T-helper 22 cell (primary cell): ENCODE measurements around the gene MMD2.
"Not testable (repeated sequence)": the region's sequence is repeated elsewhere in the genome, so short reads cannot be mapped to it uniquely, and the experiment has no call there.

Source experiments
- DNase-seq: peaks from one replicate; pipeline ENCODE4 v3.0.0-alpha.2; 2020; ENCODE audit warnings: low read depth

The MMD2 gene

DNA sequence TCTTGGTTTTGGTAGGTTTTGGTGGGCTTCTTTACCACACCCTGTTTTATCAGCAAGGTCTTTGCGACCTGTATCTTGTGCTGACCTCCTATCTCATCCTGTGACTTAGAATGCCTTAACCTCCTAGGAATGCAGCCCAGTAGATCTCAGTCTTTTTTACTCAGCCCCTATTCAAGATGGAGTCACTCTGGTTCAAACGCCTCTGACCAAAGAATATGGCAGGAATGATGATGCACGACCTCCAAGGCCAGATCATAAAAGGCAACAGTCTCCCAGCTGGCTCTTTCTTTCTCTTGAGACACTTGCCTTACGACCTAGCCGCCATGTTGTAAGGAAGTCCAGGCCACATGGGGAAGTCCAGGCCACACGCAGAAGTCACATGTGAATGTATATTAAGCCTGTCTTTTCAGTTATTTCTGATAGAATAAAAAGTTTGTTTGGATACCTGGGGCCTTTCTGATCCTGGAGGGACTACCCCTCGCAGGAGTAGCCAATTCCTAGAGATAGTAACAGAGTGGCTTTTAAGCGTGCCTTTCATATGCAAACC lies 65.0 kb downstream of the MMD2 start:
- no peak for DNase-seq

DNA sequence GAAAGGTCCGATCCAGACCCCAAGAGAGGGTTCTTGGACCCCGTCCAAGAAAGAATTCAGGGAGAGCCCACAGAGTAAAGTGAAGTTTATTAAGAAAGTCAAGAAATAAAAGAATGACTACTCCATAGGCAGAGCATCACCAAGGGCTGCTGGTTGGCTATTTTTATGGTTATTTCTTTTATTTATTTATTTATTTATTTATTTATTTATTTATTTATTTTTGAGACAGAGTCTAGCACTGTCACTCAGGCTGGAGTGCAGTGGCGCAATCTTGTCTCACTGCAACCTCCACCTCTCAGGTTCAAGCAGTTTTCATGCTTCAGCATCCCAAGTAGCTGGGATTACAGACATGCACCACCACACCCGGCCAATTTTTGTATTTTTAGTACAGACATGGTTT lies 65.8 kb downstream of the MMD2 start:
- DNase-seq: not testable (repeated sequence)

- DNase-seq: not testable (repeated sequence)
Measured at GRCh38 chr7:4891522-4891921, 67.5 kb downstream of the MMD2 start.

DNA sequence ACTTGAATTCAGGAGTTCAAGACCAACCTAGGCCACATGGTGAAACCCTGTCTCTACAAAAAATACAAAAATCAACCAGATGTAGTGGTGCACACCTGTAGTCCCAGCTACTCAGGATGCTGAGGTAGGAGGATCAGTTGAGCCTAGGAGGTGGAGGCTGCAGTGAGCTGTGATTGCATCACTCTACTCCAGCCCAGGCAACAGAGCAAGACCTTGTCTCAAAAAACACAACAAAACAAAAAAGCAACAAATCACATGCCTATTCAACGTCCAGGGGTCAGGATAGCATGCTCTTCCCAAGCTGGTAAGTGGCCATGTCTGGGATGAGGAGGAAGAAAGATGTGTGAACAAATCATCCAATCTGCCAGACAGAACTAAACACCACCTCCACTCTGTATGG lies 69.3 kb downstream of the MMD2 start:
- DNase-seq: no peak

DNA sequence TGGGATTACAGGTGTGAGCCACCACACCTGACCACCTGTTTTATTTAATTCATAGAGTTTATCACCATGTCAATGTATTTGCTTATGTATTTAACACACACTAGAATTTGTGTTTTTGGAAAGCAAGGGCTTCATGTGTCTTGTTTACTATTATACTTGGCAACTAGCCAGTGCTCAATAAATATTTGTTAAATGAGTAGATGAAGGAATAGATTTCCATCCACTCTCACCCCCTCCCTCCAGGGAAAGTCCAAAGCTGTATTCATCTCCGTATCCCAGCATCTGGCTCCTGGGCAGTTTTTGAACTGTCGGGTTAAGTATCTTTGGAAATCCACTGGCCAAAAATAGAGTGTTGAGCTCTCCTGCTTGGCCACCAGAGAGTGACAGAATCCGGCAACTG lies 70.8 kb downstream of the MMD2 start:
- no peak for DNase-seq

DNA sequence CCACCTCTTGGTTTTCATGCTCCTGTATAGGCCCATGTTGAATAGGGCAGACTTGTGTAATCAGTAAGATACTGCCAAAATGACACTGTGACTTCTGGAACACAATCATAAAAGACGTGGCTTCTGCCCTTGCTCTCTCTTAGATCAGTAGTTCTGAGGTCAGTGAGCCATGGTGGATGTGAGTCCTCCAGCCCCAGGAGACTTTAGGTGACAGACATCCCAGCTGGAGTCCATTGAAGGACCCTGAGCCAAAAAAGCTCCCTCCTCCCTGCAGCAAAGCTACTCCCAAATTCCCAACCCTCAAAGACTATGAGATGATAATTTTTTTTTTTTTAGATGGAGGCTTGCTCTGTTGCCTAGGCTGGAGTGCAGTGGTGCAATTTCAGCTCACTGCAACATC lies 72.3 kb downstream of the MMD2 start:
- DNase-seq: no peak

GRCh38 chr7:4885317-4885807 lies 73.6 kb downstream of the MMD2 start:
- no peak for DNase-seq

GRCh38 chr7:4884164-4884563 lies 74.8 kb downstream of the MMD2 start:
- DNase-seq: no peak

GRCh38 chr7:4883372-4884144 lies 75.4 kb downstream of the MMD2 start, which contains the start of gene RADIL:
RADIL (minus strand) TSS chr7:4883716; CDS start chr7:4878139, 5,577 bp downstream.
- peak; percentile 66 for DNase-seq

DNA sequence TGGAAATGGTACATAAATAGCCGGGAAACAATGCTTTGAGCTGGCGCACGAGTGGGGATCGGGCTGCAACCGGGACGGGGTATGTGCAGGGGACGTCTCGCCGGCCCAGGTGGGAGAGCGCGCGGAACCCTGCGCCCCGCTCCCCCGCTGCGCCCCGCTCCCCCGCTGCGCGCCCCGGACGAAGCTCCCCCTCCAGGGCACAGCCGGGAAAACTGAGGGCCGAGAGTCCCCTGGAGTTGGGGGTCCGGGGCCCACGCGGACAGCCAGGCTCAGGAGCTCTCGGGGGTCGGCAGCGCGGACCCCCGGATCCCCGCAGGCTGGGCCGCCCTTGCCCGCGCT lies 76.0 kb downstream of the MMD2 start:
- DNase-seq: no peak

GRCh38 chr7:4882169-4883032 lies 76.6 kb downstream of the MMD2 start:
- no peak for DNase-seq

DNA sequence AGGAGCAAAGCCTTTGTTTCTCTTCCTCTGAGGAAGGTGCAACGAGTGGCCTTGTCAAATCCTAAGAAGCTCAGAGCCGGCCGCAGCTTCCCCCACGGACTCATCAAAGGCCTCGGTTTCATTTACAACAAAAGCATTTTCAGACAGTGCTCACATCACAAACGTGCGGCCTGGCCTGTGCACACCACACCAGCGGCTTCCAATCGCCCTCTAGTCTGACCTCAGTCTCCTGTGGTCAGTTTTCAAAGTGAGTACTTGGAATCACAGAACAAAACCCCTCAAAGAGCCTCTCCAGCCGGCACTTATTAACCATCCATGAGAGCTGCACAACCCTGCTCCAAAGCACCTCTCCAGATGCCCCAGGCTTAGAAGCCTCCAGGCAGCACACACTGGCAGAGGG lies 78.8 kb downstream of the MMD2 start:
- DNase-seq: no peak

GRCh38 chr7:4879396-4880081 lies 79.4 kb downstream of the MMD2 start:
- no peak for DNase-seq

DNA sequence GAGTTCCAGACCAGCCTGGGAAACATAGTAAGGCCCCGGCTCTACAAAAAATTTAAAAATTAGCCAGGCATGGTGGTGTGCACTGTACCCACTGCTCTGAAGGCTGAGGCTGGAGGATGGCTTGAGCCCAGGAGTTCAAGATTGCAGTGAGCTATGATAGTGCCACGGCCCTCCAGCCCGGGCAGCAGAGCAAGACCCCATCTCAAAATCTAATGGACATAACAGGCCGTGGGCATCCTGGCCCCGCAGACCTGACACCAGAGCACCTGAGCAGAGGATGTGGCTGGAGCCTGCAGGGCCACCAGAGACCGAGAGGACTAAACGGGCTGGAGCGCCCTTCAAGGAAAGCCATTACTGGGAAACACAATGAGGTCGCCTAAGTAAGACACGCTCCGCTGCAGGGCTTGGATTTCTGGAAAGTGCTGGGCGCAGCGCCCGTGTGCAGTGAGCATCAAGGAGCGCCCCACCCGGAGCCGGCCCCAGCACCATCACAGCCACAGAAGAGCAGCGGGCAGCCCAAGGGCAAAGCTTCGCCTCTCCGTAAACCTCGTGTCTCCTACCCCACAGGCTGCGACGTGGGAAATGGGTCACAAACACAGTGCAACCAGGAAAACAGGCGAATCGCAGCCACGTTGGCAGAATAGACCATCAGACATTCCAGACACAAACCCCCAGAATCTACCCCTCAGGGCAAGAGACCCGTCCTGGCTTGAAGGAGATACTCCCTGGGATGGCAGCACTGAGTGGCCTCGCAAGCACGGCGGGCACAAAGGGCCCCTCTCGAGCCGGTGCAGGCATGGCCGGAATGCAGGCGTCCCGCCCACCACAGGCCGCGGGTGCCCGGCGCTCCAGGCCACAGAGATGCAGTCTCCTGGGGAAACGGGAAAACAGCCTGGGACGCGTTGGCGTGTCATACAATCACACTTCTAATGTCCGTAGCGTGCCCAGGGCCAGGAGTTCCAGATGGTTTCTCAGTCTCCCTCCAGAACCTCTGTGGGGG lies 80.4 kb downstream of the MMD2 start:
- DNase-seq: no peak

DNA sequence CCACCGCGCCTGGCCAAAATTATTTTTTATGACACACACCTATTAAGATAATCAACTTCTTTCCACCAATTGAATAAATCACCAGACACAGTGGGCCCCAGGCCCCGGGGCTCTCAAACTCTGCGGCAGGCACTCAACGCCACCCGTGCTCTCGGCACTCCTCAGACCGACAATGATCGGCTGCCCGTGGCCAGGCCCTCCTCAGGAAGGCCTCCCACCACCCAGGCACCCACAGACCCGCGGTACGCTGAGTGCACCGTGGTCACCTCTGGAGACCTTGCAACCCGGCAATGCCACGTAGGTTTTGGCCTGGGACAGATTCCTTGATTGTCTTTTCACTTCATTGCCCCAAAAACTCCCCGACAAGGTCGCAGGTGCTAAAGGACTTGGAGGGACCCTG lies 82.4 kb downstream of the MMD2 start:
- no peak for DNase-seq

GRCh38 chr7:4875391-4875790 lies 83.6 kb downstream of the MMD2 start:
- no peak for DNase-seq

DNA sequence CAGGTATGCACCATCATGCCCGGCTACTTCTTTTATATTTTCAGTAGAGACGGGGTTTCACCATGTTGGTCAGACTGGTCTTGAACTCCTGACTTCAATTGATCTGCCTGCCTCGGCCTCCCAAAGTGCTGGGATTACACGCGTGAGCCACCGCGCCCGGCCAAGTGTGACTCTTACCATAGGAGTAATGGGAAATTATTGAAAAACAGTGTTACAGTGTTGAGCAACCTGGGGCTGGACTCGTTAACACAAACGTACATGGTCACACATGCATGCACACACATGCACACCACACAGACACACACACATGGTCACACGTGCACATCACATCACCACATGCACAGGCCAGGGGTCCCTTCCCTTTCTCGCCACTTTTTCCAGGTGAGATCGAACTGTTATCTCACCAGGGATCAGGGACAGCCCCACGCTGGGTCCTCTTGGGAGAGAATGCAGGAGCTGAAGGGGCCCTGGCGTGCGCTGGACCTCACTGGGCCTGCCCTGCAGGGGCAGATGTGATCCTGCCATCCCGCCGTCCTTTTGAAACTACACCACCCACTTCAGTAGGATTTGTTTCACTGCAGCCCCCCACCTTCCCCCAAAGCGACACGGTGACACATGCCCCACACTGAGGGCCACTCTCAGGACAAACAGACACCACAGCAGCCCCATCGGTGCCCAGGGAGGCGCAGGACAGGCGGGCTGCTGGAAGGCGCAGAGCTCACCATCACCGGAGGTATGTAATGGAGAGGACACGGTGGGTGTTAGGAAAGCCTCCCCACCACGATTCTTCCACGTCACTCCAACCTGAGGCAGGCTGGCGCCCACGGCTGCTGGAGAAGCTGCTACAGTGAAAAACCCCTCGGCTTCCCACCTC lies 85.7 kb downstream of the MMD2 start:
- no peak for DNase-seq

DNA sequence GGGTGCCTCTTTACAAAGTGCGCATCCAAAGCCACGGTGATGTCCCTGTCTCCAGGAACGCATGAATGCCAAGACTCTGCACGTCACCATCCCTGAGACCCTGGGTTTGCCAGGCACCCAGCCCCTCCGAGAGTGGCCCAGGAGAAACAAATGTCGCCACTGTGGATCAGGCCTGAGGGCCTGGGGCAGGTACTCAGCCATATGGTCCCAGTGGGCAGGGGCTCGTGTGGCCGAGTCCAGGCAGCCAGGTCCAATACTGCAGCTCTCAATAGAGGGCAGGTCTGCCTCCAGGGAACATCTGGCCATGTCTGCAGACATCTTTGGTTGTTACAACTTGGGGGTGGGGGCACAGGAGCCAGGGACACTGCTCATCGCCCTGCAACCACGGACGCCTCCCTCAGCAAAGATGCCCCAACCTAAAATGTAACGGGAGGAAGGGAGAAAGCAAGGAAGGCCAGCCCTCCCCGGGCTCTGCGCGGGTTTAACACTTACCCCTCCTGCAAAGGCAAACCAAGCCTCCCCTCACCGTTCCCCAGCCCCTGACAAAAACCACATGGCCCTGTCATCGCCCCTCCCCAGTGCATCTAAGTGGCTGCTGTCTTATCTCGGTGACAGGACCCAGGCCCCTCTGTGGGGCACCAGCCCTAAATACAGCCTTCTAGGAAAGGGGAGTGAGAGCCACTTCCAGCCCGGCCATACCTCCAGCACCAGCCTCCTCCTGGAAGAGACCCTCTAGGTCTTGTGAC lies 86.9 kb downstream of the MMD2 start:
- DNase-seq: no peak

- DNase-seq: no peak
Measured at GRCh38 chr7:4871056-4871680, 87.8 kb downstream of the MMD2 start.
